Skeletal muscle cell (primary cell): ENCODE results near the gene PLCB4.

Experiments
- DNase-seq: peaks from one replicate; pipeline ENCODE4 v3.0.0-alpha.2; 2010; ENCODE audit warnings: low read depth
- H3K4me3 ChIP-seq: 2 replicates; pipeline ENCODE4 v1.5.1; 2011; ENCODE audit warnings: low read depth, mild to moderate bottlenecking, control low read depth, low read length, moderate library complexity

PLCB4 gene

DNA sequence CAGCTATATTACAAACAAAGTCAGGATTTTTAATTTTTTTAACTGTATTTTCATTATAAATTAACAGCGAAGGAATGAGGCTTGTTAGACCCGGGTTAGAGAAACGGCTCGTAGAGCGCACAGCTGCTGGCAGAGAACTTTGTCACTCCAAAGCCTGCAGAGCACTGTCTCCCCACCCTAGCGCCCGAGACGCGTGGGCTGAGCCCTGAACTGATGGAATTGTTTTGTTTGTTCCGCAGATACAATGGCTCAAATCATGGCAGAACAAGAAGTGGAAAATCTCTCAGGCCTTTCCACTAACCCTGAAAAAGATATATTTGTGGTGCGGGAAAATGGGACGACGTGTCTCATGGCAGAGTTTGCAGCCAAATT lies 446.3 kb downstream of the PLCB4 start:
- H3K4me3 ChIP-seq = no peak overlapping the region
- DNase-seq = no peak

DNA sequence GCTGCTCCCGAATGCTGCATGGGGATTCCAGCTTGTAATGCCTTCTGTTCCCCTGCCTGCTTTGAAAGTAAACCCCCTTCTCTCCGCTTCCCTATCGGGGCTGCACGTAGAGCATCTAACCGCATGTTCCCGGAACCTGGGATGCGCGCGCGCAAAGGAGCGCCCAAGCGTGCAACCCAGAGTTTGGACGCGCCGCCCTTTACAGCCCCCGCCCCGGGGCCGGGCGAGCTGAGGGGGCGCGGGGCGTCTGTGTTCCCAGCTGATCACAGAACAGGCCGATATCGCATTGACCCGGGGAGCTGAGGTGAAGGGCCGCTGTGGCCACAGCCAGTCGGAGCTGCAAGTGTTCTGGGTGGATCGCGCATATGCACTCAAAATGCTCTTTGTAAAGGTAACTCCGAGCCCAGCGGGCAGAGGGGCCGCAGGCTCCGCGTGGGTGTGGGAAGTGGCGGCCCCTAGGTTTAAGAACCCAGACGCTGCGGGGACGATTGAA lies 446.9 kb downstream of the PLCB4 start:
- H3K4me3 ChIP-seq = no peak overlapping the region
- no peak for DNase-seq

DNA sequence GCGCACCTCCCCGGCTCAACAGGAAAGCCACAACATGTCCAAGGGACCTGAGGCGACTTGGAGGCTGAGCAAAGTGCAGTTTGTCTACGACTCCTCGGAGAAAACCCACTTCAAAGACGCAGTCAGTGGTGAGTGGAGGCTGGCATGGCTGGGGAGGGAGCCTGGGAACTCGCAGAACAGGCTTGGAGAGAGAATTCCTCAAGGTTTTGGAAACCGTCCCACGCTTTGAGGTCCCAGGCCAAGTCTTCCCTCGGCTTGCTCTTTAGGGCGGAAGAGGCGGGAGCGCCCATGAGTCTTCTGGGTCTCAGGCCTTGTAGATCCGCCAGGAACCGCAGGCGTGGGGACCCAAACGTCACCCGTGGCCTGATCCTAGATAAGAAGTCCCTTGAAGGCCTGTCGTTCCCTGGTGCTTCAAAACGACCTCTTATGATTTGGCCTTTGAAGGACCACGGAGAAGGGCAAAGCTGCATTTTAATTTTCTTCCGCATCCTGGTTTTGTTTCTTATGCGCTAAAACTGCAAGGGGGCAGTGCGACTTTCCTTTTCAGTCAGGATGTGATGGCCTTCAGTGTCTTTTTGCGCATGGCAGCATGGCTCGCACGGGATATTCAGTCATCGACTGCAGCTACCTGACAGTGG lies 447.5 kb downstream of the PLCB4 start:
- no peak overlapping the region for H3K4me3 ChIP-seq
- no peak for DNase-seq

DNA sequence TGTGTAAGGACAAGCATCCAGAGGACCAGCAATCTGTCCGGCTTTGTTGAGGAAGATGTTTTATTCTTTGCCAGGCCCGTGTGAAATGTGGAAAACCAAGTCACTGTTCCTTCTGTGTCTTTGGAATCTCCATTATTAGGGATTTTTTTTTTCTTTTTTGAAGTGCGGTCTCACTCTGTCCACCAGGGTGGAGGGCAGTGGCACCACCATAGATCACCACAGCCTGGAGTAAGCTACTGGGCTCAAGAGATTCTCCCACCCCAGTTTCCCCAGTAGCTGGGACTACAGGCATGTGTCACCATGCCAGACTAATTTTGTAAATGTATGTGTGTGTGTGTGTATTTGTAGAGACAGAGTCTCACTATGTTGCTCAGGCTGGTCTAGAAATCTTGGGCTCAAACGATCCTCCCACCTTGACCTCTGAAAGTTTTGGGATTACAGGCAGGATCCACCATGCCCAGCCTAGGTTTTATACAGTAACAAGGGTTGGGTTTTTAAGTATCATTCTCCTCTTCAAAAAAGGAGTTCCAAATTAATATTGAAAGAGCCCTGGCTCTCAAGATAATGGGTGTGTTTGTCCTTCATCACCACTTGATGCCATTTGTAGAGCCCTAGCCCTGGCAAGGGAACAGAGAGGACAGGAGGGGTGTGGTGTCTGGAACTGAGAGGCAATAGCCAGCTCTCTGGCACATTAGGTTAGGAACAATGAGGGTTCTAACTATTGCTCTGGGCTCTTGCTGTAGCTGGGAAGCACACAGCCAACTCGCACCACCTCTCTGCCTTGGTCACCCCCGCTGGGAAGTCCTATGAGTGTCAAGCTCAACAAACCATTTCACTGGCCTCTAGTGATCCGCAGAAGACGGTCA lies 448.6 kb downstream of the PLCB4 start:
- no peak overlapping the region for H3K4me3 ChIP-seq
- no peak for DNase-seq

DNA sequence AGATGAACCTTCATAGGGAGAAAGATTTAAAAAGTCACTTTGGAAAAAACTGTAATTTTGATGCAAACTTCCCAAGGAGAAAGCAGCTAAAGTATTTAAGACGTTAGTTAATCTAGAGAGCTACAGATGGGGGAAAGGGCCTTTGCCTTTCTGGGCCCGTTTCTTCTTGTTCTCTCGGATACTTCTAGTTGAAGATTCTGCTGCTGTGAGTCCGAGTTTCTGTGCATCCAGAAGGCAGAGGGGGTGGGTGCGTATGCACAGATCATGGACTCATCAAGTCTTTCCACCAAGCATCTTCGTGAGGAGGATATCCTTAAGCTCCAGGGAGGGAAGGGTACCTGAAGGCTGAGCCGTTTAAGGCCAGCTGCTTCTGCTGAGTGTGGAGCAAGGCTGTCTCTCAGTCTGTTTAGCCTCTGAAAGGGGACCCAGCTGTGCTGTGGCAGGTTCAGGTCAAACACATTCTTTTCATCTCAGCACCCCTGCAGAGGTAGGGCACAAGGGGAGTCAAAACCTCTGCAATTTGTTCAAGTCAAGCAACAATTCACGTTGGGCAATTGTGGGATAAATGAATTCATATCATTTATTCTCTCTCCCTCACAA lies 449.8 kb downstream of the PLCB4 start:
- no peak overlapping the region for H3K4me3 ChIP-seq
- no peak for DNase-seq

DNA sequence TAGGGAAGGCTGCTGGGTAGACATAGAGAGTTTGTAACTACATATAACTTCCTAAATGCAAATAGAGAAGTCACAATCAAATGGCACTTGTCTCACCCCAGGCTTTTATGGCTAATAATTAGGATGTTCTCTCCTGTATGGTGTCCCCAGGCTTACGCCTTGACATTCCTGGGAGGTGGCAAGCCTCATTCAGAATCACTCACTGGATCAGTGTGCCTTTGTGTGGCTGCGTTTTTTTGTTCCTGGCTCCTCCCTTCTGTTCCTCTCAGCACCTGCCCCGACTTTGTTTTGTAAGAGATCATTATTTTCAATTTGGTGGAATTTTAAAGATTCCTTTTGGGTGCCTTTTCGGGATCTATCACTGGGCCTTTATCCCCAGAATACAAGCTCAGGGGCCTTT lies 451.2 kb downstream of the PLCB4 start:
- no peak for DNase-seq
- H3K4me3 ChIP-seq = no peak overlapping the region

DNA sequence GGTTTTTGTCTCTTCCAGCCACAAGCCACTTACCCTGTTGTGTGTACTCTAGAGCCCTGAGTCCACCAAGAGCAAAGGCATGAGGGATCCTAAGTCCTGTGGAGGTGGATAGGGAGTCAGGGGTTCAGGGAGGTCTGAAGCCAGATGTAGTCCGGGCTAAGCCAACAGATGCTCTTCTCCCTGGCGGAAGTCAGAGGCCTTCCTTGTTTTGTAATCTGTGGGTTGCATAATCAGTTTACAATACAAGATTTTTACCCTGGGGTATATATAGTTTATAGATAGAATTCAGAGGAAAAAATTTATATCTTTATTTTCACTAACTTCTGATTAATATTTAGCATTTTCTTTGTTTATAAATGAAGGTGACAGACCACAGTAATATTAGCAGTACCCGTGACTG lies 454.7 kb downstream of the PLCB4 start:
- no peak overlapping the region for H3K4me3 ChIP-seq
- DNase-seq = no peak
